Suprapubic skin (tissue), 4 donors: ENCODE data around the gene SPINK6. TPM values are rescaled to one million over a fixed set of nuclear protein-coding genes. Genes with fewer than 3 reads are reported as not detected.

Source experiments
- DNase-seq, 2 donors: peaks; one replicate each; pipeline ENCODE4 v3.0.0-alpha.2; 2019; ENCODE audit warnings: low spot score in 2 of 2
- H3K27ac ChIP-seq: fragments of 200-600 bp; sonication (generic); one replicate; pipeline ENCODE4 v1.5.1; 2019
- H3K27me3 ChIP-seq: fragments of 200-600 bp; sonication (generic); one replicate; pipeline ENCODE4 v1.5.1; 2019
- H3K36me3 ChIP-seq: fragments of 200-600 bp; sonication (generic); one replicate; pipeline ENCODE4 v1.5.1; 2019
- H3K4me1 ChIP-seq: fragments of 200-600 bp; sonication (generic); one replicate; pipeline ENCODE4 v1.5.1; 2019
- H3K4me3 ChIP-seq: fragments of 200-600 bp; sonication (generic); one replicate; pipeline ENCODE4 v1.5.1; 2019; ENCODE audit warnings: mild to moderate bottlenecking
- H3K9me3 ChIP-seq: fragments of 200-600 bp; sonication (generic); one replicate; pipeline ENCODE4 v1.5.1; 2019
- CTCF ChIP-seq, 2 donors: fragments of 200-600 bp in 1 of 2; fragments of 450-650 bp in 1 of 2; sonication (generic) in 1 of 2; IDR thresholded peaks; one replicate each; pipeline ENCODE4 v1.5.1; 2016 to 2019; ENCODE audit warnings: antibody characterized with exemption in 2 of 2, mild to moderate bottlenecking in 1 of 2, moderate library complexity in 1 of 2
- EP300 ChIP-seq: sonication (generic); formaldehyde crosslinking; IDR thresholded peaks from one replicate; pipeline ENCODE4 v1.6.1; 2017; ENCODE audit warnings: antibody characterized with exemption
- POLR2A ChIP-seq, 2 donors: fragments of 450-650 bp; IDR thresholded peaks; one replicate each; pipeline ENCODE4 v1.6.1; 2017; ENCODE audit warnings: antibody characterized with exemption in 2 of 2, mild to moderate bottlenecking in 2 of 2, moderate library complexity in 2 of 2
- POLR2AphosphoS5 ChIP-seq, 3 donors: sonication (generic); formaldehyde crosslinking; IDR thresholded peaks; one replicate each; pipeline ENCODE4 v1.6.1; 2017; ENCODE audit warnings: antibody characterized with exemption in 3 of 3
- WGBS: methylation state at CpG from one replicate; pipeline ENCODE4 v1.1.5; 2018; 5-methylcytosine and 5-hydroxymethylcytosine counted together
- total RNA-seq, 4 donors: library from RNA; depleted of rRNA; stranded (reverse); fragments of >200 nt; gene quantifications; one replicate each; pipeline ENCODE4 v1.1.0, GENCODE V29; 2016

The SPINK6 gene
- total RNA-seq: 1 to 10 TPM in 1 of 4 donors, not detected in 3; 2.3 TPM

- Histone ChIP-seq H3K27ac (no peak within 1 kb of the TSS), H3K9me3 (no peaks in the 10 kb centered on the region), H3K4me1 (peaks cover 2% of the 10 kb centered on the region), H3K36me3 (no peaks in the 10 kb centered on the region), H3K4me3 (no peak within 1 kb of the TSS), H3K27me3 (no peaks in the 10 kb centered on the region)
- no peak for DNase-seq
- TF ChIP-seq CTCF (IDR thresholded peaks at IDR 0.05) (no peak), EP300 (no peak), POLR2AphosphoS5 (IDR thresholded peaks at IDR 0.05) (no peak), POLR2A (IDR thresholded peaks at IDR 0.05) (no peak)
- WGBS: 91% methylated on average over 2 of the region's 2 CpGs
Observed at GRCh38 chr5:148202531-148203203, at the start of gene SPINK6. Gene SPINK6, plus strand, starts transcription at chr5:148203042. Its CDS starts 55 bp downstream, at chr5:148203097.

- no peaks in the 10 kb centered on the region for H3K27me3 ChIP-seq
- no peaks in the 10 kb centered on the region for H3K36me3 ChIP-seq
- 90% methylated on average over 1 of the region's 1 CpG for WGBS
- DNase-seq: no peak
- no peaks in the 10 kb centered on the region for H3K4me1 ChIP-seq
- no peak overlapping the region for H3K4me3 ChIP-seq
- TF ChIP-seq EP300: no peak
- TF ChIP-seq POLR2AphosphoS5 (IDR thresholded peaks at IDR 0.05): no peak
- TF ChIP-seq CTCF (IDR thresholded peaks at IDR 0.05): no peak
- no peak for TF ChIP-seq POLR2A (IDR thresholded peaks at IDR 0.05)
- H3K9me3 ChIP-seq: no peaks in the 10 kb centered on the region
- H3K27ac ChIP-seq: no peak overlapping the region
Observed at GRCh38 chr5:148156609-148157008, 46.2 kb upstream of the SPINK6 start.

GRCh38 chr5:148162038-148162437, 40.8 kb upstream of the SPINK6 start:
- H3K27ac ChIP-seq: no peak overlapping the region
- no peaks in the 10 kb centered on the region for H3K4me1 ChIP-seq
- H3K9me3 ChIP-seq: no peaks in the 10 kb centered on the region
- WGBS: 82% methylated on average over 1 of the region's 1 CpG
- no peak for DNase-seq
- no peaks in the 10 kb centered on the region for H3K36me3 ChIP-seq
- no peak for TF ChIP-seq EP300
- TF ChIP-seq CTCF (IDR thresholded peaks at IDR 0.05): no peak
- no peak for TF ChIP-seq POLR2A (IDR thresholded peaks at IDR 0.05)
- TF ChIP-seq POLR2AphosphoS5 (IDR thresholded peaks at IDR 0.05): no peak
- H3K4me3 ChIP-seq: no peak overlapping the region
- H3K27me3 ChIP-seq: no peaks in the 10 kb centered on the region

- DNase-seq: no peak
- H3K9me3 ChIP-seq: no peaks in the 10 kb centered on the region
- 80% methylated on average over 1 of the region's 1 CpG for WGBS
- no peaks in the 10 kb centered on the region for H3K4me1 ChIP-seq
- no peak overlapping the region for H3K27ac ChIP-seq
- TF ChIP-seq CTCF (IDR thresholded peaks at IDR 0.05): no peak
- no peak for TF ChIP-seq POLR2A (IDR thresholded peaks at IDR 0.05)
- no peak for TF ChIP-seq EP300
- TF ChIP-seq POLR2AphosphoS5 (IDR thresholded peaks at IDR 0.05): no peak
- H3K27me3 ChIP-seq: no peaks in the 10 kb centered on the region
- H3K36me3 ChIP-seq: no peaks in the 10 kb centered on the region
- H3K4me3 ChIP-seq: no peak overlapping the region
Observed at GRCh38 chr5:148163345-148163744, 39.5 kb upstream of the SPINK6 start.

GRCh38 chr5:148166550-148167283, 36.1 kb upstream of the SPINK6 start:
- Histone ChIP-seq H3K4me3 (no peak overlapping the region), H3K27ac (no peak overlapping the region)

More at GRCh38 chr5:148166550-148167283, 36.1 kb upstream of the SPINK6 start:
- H3K9me3 ChIP-seq: no peaks in the 10 kb centered on the region
- no peak for TF ChIP-seq CTCF (IDR thresholded peaks at IDR 0.05)
- TF ChIP-seq POLR2AphosphoS5 (IDR thresholded peaks at IDR 0.05): no peak
- TF ChIP-seq POLR2A (IDR thresholded peaks at IDR 0.05): no peak
- H3K27me3 ChIP-seq: no peaks in the 10 kb centered on the region
- H3K4me1 ChIP-seq: no peaks in the 10 kb centered on the region
- 76% methylated on average over 4 of the region's 4 CpGs for WGBS
- no peaks in the 10 kb centered on the region for H3K36me3 ChIP-seq
- no peak for DNase-seq
